ENCODE measurements around the gene RPS2.

RPS2 gene

GRCh38 chr16:1918351-1919326 is 46.0 kb downstream of the RPS2 start, which contains the start of gene HS3ST6:
HS3ST6 (minus strand) TSS chr16:1918415; CDS start chr16:1918323, 92 bp downstream.
- no peak for DNase-seq

GRCh38 chr16:1917665-1918350 is 46.8 kb downstream of the RPS2 start:
- no peak for DNase-seq

- DNase-seq, result no peak
These were observed 47.5 kb downstream of the RPS2 start for GRCh38 chr16:1917056-1917664.

GRCh38 chr16:1916640-1916990 is 48.0 kb downstream of the RPS2 start:
- DNase-seq, result no peak

- DNase-seq, result no peak
These were observed 48.6 kb downstream of the RPS2 start for GRCh38 chr16:1915732-1916639.

- no peak for DNase-seq
These were observed 49.6 kb downstream of the RPS2 start for GRCh38 chr16:1914988-1915387.

- DNase-seq, result no peak
These were observed 50.5 kb downstream of the RPS2 start for GRCh38 chr16:1914084-1914608.

GRCh38 chr16:1913327-1914083 is 51.1 kb downstream of the RPS2 start:
- DNase-seq, result no peak

GRCh38 chr16:1912215-1912543 is 52.4 kb downstream of the RPS2 start:
- DNase-seq, result no peak
